Adipocyte (in vitro differentiated cells): ENCODE measurements around the gene TRIM39.
"Not testable (repeated sequence)": the region's sequence is repeated elsewhere in the genome, so short reads cannot be mapped to it uniquely, and the experiment has no call there.

Experiments
- DNase-seq: peaks from one replicate; pipeline ENCODE4 v3.0.0-alpha.2; 2015; ENCODE audit warnings: low read depth
- H3K27me3 ChIP-seq: replicated peaks from 2 replicates; pipeline ENCODE4 v1.7.0; 2013; ENCODE audit warnings: mild to moderate bottlenecking, low read length, moderate library complexity; ENCODE audit not compliant: control insufficient read depth, insufficient read depth
- H3K36me3 ChIP-seq: 2 replicates; pipeline ENCODE4 v1.7.0; 2013; ENCODE audit warnings: low read length, mild to moderate bottlenecking, moderate library complexity; ENCODE audit not compliant: control insufficient read depth, insufficient read depth, severe bottlenecking
- H3K4me1 ChIP-seq: 2 replicates; pipeline ENCODE4 v1.7.0; 2013; ENCODE audit warnings: mild to moderate bottlenecking, low read length, moderate library complexity; ENCODE audit not compliant: control insufficient read depth, insufficient read depth
- H3K4me3 ChIP-seq: 2 replicates; pipeline ENCODE4 v1.7.0; 2013; ENCODE audit warnings: mild to moderate bottlenecking, low read length, moderate library complexity
- H3K9ac ChIP-seq: 2 replicates; pipeline ENCODE4 v1.7.0; 2013; ENCODE audit warnings: mild to moderate bottlenecking, low read length, moderate library complexity
- H3K9me3 ChIP-seq: 2 replicates; pipeline ENCODE4 v1.7.0; 2013; ENCODE audit warnings: mild to moderate bottlenecking, low read length, moderate library complexity; ENCODE audit not compliant: control insufficient read depth

TRIM39 gene

DNA sequence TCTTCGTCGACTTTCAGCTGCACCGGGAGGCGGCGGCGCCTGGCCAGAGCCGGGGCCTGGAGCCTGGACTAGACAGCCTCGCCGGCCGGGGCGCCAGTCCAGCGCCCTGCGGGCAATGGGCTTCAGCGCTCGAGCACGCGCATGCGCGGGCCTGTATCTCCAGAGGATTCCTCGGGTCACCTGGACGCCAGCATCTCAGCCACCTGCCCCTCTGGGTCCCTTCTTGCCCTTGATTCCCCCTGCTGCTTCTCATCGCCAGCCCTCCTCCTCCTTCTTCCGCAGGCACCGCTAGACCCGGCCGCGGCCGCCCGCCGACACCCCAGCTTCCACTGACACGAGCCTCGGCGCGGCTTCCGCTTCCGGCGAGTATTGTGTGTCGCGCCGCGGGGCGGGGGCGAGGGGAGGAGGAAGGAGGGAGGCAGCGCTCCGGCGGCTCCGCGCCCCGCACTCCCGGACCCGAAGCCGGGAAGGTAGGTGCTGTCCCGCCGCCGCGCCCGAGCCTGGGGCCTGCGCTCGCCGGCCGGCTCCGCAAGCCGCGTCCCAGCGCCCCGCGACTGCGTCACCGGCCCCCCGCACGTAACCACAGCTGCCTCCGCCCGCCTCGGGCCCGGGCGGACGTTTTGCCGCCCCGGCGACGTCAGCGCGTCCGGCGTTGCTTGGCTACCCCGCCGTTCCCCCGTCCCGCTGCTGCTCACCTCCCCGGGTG lies at the start of gene TRIM39:
TRIM39 (plus strand) TSS at position 402 of the 706 bp plus-strand sequence. CDS start 2,391 bp downstream, outside the sequence.
- Histone ChIP-seq H3K4me3 (peak within 1 kb of the TSS; percentile 98), H3K27me3 (no peaks in the 10 kb centered on the region), H3K4me1 (peaks cover 43% of the 10 kb centered on the region), H3K36me3 (peaks cover 24% of the 10 kb centered on the region), H3K9ac (peak within 1 kb of the TSS; percentile 95), H3K9me3 (no peaks in the 10 kb centered on the region)
- DNase-seq, result peak; percentile 94

- H3K27me3 ChIP-seq, H3K36me3 ChIP-seq, H3K9ac ChIP-seq, DNase-seq, H3K4me1 ChIP-seq: not testable (repeated sequence)
- Histone ChIP-seq H3K4me3 (peak overlapping the region; percentile 61), H3K9me3 (peaks cover 66% of the 10 kb centered on the region)
These were observed 45.7 kb upstream of the TRIM39 start for GRCh38 chr6:30280988-30281387.

DNA sequence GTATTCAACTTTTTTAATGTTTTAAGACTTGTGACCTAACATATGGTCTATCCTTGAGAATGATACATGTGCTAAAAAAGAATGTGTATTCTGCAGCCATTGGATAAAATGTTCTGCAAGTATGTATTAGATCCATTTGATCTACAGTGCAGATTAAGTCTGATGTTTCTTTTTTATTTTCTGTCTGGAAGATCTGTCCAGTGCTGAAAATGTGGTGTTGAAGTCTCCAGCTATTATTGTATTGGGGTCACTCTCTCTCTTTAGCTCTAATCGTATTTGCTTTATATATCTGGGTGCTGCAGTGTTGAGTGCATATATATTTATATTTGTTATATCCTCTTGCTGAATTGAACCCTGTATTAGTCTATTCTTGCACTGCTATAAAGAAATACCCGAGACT lies 44.2 kb upstream of the TRIM39 start:
- Histone ChIP-seq H3K36me3 (no peaks in the 10 kb centered on the region), H3K9me3 (peaks cover 79% of the 10 kb centered on the region), H3K4me1 (no peaks in the 10 kb centered on the region), H3K9ac (no peak overlapping the region), H3K4me3 (peak overlapping the region; percentile 61), H3K27me3 (no peaks in the 10 kb centered on the region)
- no peak for DNase-seq

- Histone ChIP-seq H3K9ac (no peak overlapping the region), H3K4me3 (peak overlapping the region; percentile 59), H3K9me3 (peaks cover 87% of the 10 kb centered on the region), H3K27me3 (no peaks in the 10 kb centered on the region), H3K4me1 (no peaks in the 10 kb centered on the region), H3K36me3 (peaks cover 4% of the 10 kb centered on the region)
- no peak for DNase-seq
These were observed 43.0 kb upstream of the TRIM39 start for GRCh38 chr6:30283761-30284160.

GRCh38 chr6:30287139-30287538 lies 39.6 kb upstream of the TRIM39 start:
- no peak overlapping the region for H3K9ac ChIP-seq
- peaks cover 38% of the 10 kb centered on the region for H3K36me3 ChIP-seq
- no peak for DNase-seq
- H3K4me3 ChIP-seq, result no peak overlapping the region
- peaks cover 59% of the 10 kb centered on the region for H3K9me3 ChIP-seq
- H3K4me1 ChIP-seq, result no peaks in the 10 kb centered on the region
- H3K27me3 ChIP-seq, result no peaks in the 10 kb centered on the region

GRCh38 chr6:30295837-30296236 lies 30.9 kb upstream of the TRIM39 start:
- H3K4me3 ChIP-seq, result no peak overlapping the region
- DNase-seq, result no peak
- H3K9ac ChIP-seq, result no peak overlapping the region
- no peaks in the 10 kb centered on the region for H3K4me1 ChIP-seq
- H3K27me3 ChIP-seq, result no peaks in the 10 kb centered on the region
- H3K36me3 ChIP-seq, result peaks cover 49% of the 10 kb centered on the region
- no peaks in the 10 kb centered on the region for H3K9me3 ChIP-seq

DNA sequence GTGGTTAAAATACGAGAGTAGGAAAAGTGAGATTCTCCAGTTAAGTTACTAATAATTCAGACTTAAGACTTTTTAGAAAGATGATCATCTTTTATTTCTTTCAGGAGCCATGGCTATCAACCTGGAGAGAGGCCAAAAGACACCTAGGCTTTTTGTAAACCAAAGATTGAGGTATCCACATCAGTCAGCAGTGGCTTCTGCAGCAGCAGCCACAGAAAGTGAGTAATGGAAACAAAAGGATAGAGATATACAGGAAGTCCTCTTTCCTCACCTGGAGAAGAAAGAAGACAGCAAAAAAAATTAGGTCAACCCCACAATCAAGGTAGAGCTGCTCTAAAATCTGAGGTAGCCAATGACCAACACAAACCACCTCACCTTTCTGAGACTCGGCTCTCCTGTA lies 22.7 kb upstream of the TRIM39 start:
- no peaks in the 10 kb centered on the region for H3K27me3 ChIP-seq
- H3K4me1 ChIP-seq, result no peaks in the 10 kb centered on the region
- H3K9ac ChIP-seq, result no peak overlapping the region
- H3K36me3 ChIP-seq, result peaks cover 26% of the 10 kb centered on the region
- H3K9me3 ChIP-seq, result no peaks in the 10 kb centered on the region
- no peak overlapping the region for H3K4me3 ChIP-seq
- no peak for DNase-seq

GRCh38 chr6:30311101-30311500 lies 15.6 kb upstream of the TRIM39 start:
- H3K27me3 ChIP-seq, result no peaks in the 10 kb centered on the region
- no peaks in the 10 kb centered on the region for H3K9me3 ChIP-seq
- peaks cover 11% of the 10 kb centered on the region for H3K4me1 ChIP-seq
- H3K4me3 ChIP-seq, result no peak overlapping the region
- H3K36me3 ChIP-seq, result peaks cover 50% of the 10 kb centered on the region
- no peak for DNase-seq
- H3K9ac ChIP-seq, result no peak overlapping the region

DNA sequence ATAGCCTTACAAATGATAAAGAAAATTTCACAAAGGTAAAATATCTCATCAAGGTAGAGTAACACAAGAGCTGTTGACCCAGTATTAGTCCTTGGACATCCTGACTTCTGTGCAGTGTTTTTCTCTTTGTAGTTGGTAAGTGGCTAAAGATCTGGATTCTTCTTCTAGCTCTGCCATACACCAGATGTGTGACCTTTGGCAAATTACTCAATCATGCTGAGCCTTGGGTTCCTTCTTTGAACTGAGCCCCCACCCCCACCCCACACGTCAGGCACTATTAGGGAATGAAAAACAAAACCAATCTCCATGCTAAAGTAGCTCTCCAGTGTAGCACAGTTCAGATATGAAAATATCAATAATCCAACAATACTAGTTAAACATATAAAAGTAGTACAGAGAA lies 15.1 kb upstream of the TRIM39 start:
- no peaks in the 10 kb centered on the region for H3K9me3 ChIP-seq
- H3K36me3 ChIP-seq, result peaks cover 46% of the 10 kb centered on the region
- H3K9ac ChIP-seq, result no peak overlapping the region
- no peaks in the 10 kb centered on the region for H3K27me3 ChIP-seq
- peaks cover 11% of the 10 kb centered on the region for H3K4me1 ChIP-seq
- no peak overlapping the region for H3K4me3 ChIP-seq
- DNase-seq, result no peak

GRCh38 chr6:30312266-30312665 lies 14.5 kb upstream of the TRIM39 start:
- no peak for DNase-seq
- Histone ChIP-seq H3K4me1 (peaks cover 11% of the 10 kb centered on the region), H3K27me3 (no peaks in the 10 kb centered on the region), H3K9me3 (no peaks in the 10 kb centered on the region), H3K36me3 (peaks cover 46% of the 10 kb centered on the region), H3K4me3 (no peak overlapping the region), H3K9ac (no peak overlapping the region)

- no peak for DNase-seq
These were observed 13.9 kb upstream of the TRIM39 start for GRCh38 chr6:30312676-30313321.

More at GRCh38 chr6:30312676-30313321, 13.9 kb upstream of the TRIM39 start:
- Histone ChIP-seq H3K4me3 (no peak overlapping the region), H3K9ac (no peak overlapping the region), H3K27me3 (no peaks in the 10 kb centered on the region), H3K9me3 (no peaks in the 10 kb centered on the region), H3K36me3 (peaks cover 46% of the 10 kb centered on the region), H3K4me1 (peaks cover 11% of the 10 kb centered on the region)
